ENCODE results near the gene ADARB2.

The ADARB2 gene

GRCh38 chr10:1128115-1128514, 609.2 kb downstream of the ADARB2 start:
- no peaks in the 10 kb centered on the region for H3K27me3 ChIP-seq (ENCODE audit: control insufficient read depth in 3 of 3, insufficient read depth in 3 of 3, low read depth in 1 of 3, low read length in 3 of 3)

GRCh38 chr10:1127629-1128028, 609.7 kb downstream of the ADARB2 start:
- H3K14ac ChIP-seq (ENCODE audit: low read length) = peak overlapping the region; percentile 43

More at GRCh38 chr10:1128115-1128514, 609.2 kb downstream of the ADARB2 start:
- no peak overlapping the region for H3K9ac ChIP-seq (ENCODE audit: low read depth, low read length, poor library complexity)
- H4K8ac ChIP-seq (ENCODE audit: low read depth, low read length) = no peak overlapping the region
- H2AK5ac ChIP-seq (ENCODE audit: low read depth, low read length) = no peak overlapping the region
- peaks cover 2 to 4% of the 10 kb centered on the region in 2 donors for H3K9me3 ChIP-seq (replicated peaks in 1 of 2; ENCODE audit: control insufficient read depth in 2 of 2, insufficient read depth in 1 of 2, low read depth in 1 of 2, low read length in 2 of 2)
- peaks cover 2% of the 10 kb centered on the region for H3K79me1 ChIP-seq (ENCODE audit: low read depth, low read length)
- no peak overlapping the region for H2BK15ac ChIP-seq (ENCODE audit: low read length)
- DNase-seq (ENCODE audit: low spot score) = no peak
- H4K91ac ChIP-seq (ENCODE audit: low read depth, low read length, poor library complexity) = no peak overlapping the region
- peaks cover 17 to 85% of the 10 kb centered on the region in 2 donors for H3K36me3 ChIP-seq (replicated peaks in 1 of 2; ENCODE audit: control insufficient read depth in 2 of 2, insufficient read depth in 2 of 2, low read length in 2 of 2)
- no peak overlapping the region for H3K4me3 ChIP-seq (ENCODE audit: low read length in 2 of 2)
- H3K14ac ChIP-seq (ENCODE audit: low read length) = no peak overlapping the region
- no peak overlapping the region for H3K18ac ChIP-seq (ENCODE audit: low read length)
- no peak overlapping the region for H2AFZ ChIP-seq (ENCODE audit: low read length)
- H2BK12ac ChIP-seq (ENCODE audit: low read length) = no peak overlapping the region
- WGBS, 2 donors (ENCODE audit: extremely low coverage in 2 of 2, insufficient read length in 2 of 2, insufficient replicate concordance in 1 of 2) = no CpG with 5 or more reads among the region's 2 CpGs
- no peak overlapping the region for H3K4me2 ChIP-seq (ENCODE audit: insufficient read depth, low read length, poor library complexity, severe bottlenecking)
- H3K27ac ChIP-seq (replicated peaks; ENCODE audit: low read length) = no peak overlapping the region
- no peak overlapping the region for H2BK5ac ChIP-seq (ENCODE audit: low read length)
- H3K4ac ChIP-seq (ENCODE audit: low read length) = no peak overlapping the region
- H3K4me1 ChIP-seq (ENCODE audit: control insufficient read depth in 2 of 2, insufficient read depth in 1 of 2, low read depth in 1 of 2, low read length in 2 of 2) = peaks cover 0 to 4% of the 10 kb centered on the region in 2 donors
- no peak overlapping the region for H3K23ac ChIP-seq (ENCODE audit: low read depth, low read length, poor library complexity)
- no peak overlapping the region for H2BK120ac ChIP-seq (ENCODE audit: low read depth, low read length)

More at GRCh38 chr10:1127629-1128028, 609.7 kb downstream of the ADARB2 start:
- Histone ChIP-seq H3K9ac (ENCODE audit: low read depth, low read length, poor library complexity) (peak overlapping the region; percentile 30), H3K4me1 (ENCODE audit: control insufficient read depth in 2 of 2, insufficient read depth in 1 of 2, low read depth in 1 of 2, low read length in 2 of 2) (peaks cover 0 to 4% of the 10 kb centered on the region in 2 donors), H2BK12ac (ENCODE audit: low read length) (no peak overlapping the region), H2BK15ac (ENCODE audit: low read length) (no peak overlapping the region), H3K36me3 (replicated peaks in 1 of 2; ENCODE audit: control insufficient read depth in 2 of 2, insufficient read depth in 2 of 2, low read length in 2 of 2) (peaks cover 17 to 89% of the 10 kb centered on the region in 2 donors), H2BK120ac (ENCODE audit: low read depth, low read length) (no peak overlapping the region), H4K91ac (ENCODE audit: low read depth, low read length, poor library complexity) (no peak overlapping the region), H3K23ac (ENCODE audit: low read depth, low read length, poor library complexity) (peak overlapping the region; percentile 44), H3K27me3 (ENCODE audit: control insufficient read depth in 3 of 3, insufficient read depth in 3 of 3, low read depth in 1 of 3, low read length in 3 of 3) (no peaks in the 10 kb centered on the region), H3K4ac (ENCODE audit: low read length) (no peak overlapping the region), H2AK5ac (ENCODE audit: low read depth, low read length) (no peak overlapping the region), H3K9me3 (replicated peaks in 1 of 2; ENCODE audit: control insufficient read depth in 2 of 2, insufficient read depth in 1 of 2, low read depth in 1 of 2, low read length in 2 of 2) (peaks cover 2 to 4% of the 10 kb centered on the region in 2 donors), H3K18ac (ENCODE audit: low read length) (no peak overlapping the region), H2AFZ (ENCODE audit: low read length) (no peak overlapping the region), H2BK5ac (ENCODE audit: low read length) (no peak overlapping the region), H3K4me2 (ENCODE audit: insufficient read depth, low read length, poor library complexity, severe bottlenecking) (no peak overlapping the region), H3K27ac (replicated peaks; ENCODE audit: low read length) (no peak overlapping the region), H3K79me1 (ENCODE audit: low read depth, low read length) (peaks cover 2% of the 10 kb centered on the region), H4K8ac (ENCODE audit: low read depth, low read length) (no peak overlapping the region), H3K4me3 (ENCODE audit: low read length in 2 of 2) (no peak overlapping the region)
- WGBS, 2 donors (ENCODE audit: extremely low coverage in 2 of 2, insufficient read length in 2 of 2, insufficient replicate concordance in 1 of 2) = no CpG with 5 or more reads among the region's 15 CpGs
- DNase-seq (ENCODE audit: low spot score) = no peak
